GM23338 (cell line): ENCODE results near the gene POP4. TPM values are rescaled to one million over a fixed set of nuclear protein-coding genes. Genes with fewer than 3 reads are reported as not detected.

Source experiments
- ATAC-seq: fragments of 200-7000 bp; cut with Tn5 transposase; 3 replicates; pipeline ENCODE4 v1.9.1; 2020
- DNase-seq: peaks from one replicate; pipeline ENCODE4 v3.0.0-alpha.2; 2015; ENCODE audit warnings: low spot score
- H2AFZ ChIP-seq: fragments of 200-600 bp; sonication (generic); 2 replicates; pipeline ENCODE4 v1.8.0; 2016; ENCODE audit warnings: antibody characterized with exemption, mild to moderate bottlenecking, moderate library complexity
- H3F3A ChIP-seq: fragments of 200-600 bp; sonication (generic); replicated peaks from 2 replicates; pipeline ENCODE4 v1.8.0; 2017; ENCODE audit warnings: antibody characterized with exemption, mixed run types, low read depth
- H3K27ac ChIP-seq: fragments of 200-600 bp; sonication (generic); 2 replicates; pipeline ENCODE4 v1.6.1; 2016; ENCODE audit warnings: low read depth
- H3K27me3 ChIP-seq: fragments of 200-600 bp; sonication (generic); 2 replicates; pipeline ENCODE4 v1.8.0; 2016; ENCODE audit warnings: mild to moderate bottlenecking, mixed run types, moderate library complexity; ENCODE audit not compliant: insufficient read depth
- H3K36me3 ChIP-seq: fragments of 200-600 bp; sonication (generic); 2 replicates; pipeline ENCODE4 v1.8.0; 2016; ENCODE audit warnings: mild to moderate bottlenecking; ENCODE audit not compliant: insufficient read depth
- H3K4me1 ChIP-seq: fragments of 200-600 bp; sonication (generic); 2 replicates; pipeline ENCODE4 v1.8.0; 2016; ENCODE audit warnings: mild to moderate bottlenecking, moderate library complexity; ENCODE audit not compliant: insufficient read depth
- H3K4me2 ChIP-seq: fragments of 200-600 bp; sonication (generic); 2 replicates; pipeline ENCODE4 v1.7.1; 2017; ENCODE audit warnings: mixed run types
- H3K4me3 ChIP-seq: fragments of 200-600 bp; sonication (generic); 2 replicates; pipeline ENCODE4 v1.6.1; 2016; ENCODE audit warnings: mixed run types
- H3K79me2 ChIP-seq: fragments of 200-600 bp; sonication (generic); replicated peaks from 2 replicates; pipeline ENCODE4 v1.8.0; 2017; ENCODE audit warnings: mild to moderate bottlenecking; ENCODE audit not compliant: insufficient read depth
- H3K9me2 ChIP-seq: fragments of 200-600 bp; sonication (generic); 2 replicates; pipeline ENCODE4 v1.8.0; 2017; ENCODE audit not compliant: insufficient read depth
- H4K20me1 ChIP-seq: fragments of 200-600 bp; sonication (generic); replicated peaks from 2 replicates; pipeline ENCODE4 v1.8.0; 2017; ENCODE audit warnings: mild to moderate bottlenecking; ENCODE audit not compliant: insufficient read depth
- H3K27ac Mint-ChIP-seq: 2 replicates; pipeline ENCODE4 v1.8.0; 2020; ENCODE audit warnings: inconsistent platforms, mild to moderate bottlenecking, moderate library complexity, mixed read lengths
- H3K27me3 Mint-ChIP-seq: 3 replicates; pipeline ENCODE4 v1.8.0; 2022; ENCODE audit warnings: low read depth, mild to moderate bottlenecking, moderate library complexity, mixed read lengths, inconsistent platforms; ENCODE audit not compliant: insufficient read depth, poor library complexity
- H3K36me3 Mint-ChIP-seq: 3 replicates; pipeline ENCODE4 v1.8.0; 2021; ENCODE audit warnings: low read depth, mild to moderate bottlenecking, inconsistent platforms, moderate library complexity, mixed read lengths
- H3K4me1 Mint-ChIP-seq: 3 replicates; pipeline ENCODE4 v1.8.0; 2020; ENCODE audit warnings: mild to moderate bottlenecking, inconsistent platforms, mixed read lengths
- H3K4me3 Mint-ChIP-seq: 3 replicates; pipeline ENCODE4 v1.8.0; 2021; ENCODE audit warnings: moderate library complexity, mild to moderate bottlenecking, inconsistent platforms, mixed read lengths
- H3K9me3 Mint-ChIP-seq: 3 replicates; pipeline ENCODE4 v1.8.0; 2020; ENCODE audit warnings: moderate library complexity, mild to moderate bottlenecking, inconsistent platforms, mixed read lengths
- CREB1 ChIP-seq: fragments of 250-450 bp; sonication (Bioruptor Pico); IDR thresholded peaks from 2 replicates; pipeline ENCODE4 v1.5.0; 2020; ENCODE audit warnings: low read depth, mild to moderate bottlenecking, moderate library complexity
- EZH2 ChIP-seq: fragments of 200-600 bp; sonication (generic); IDR thresholded peaks from one replicate; pipeline ENCODE4 v1.8.0; 2017; ENCODE audit warnings: antibody characterized with exemption, mild to moderate bottlenecking, low read depth; ENCODE audit not compliant: unreplicated experiment
- EZH2phosphoT487 ChIP-seq: fragments of 200-600 bp; sonication (generic); IDR thresholded peaks from one replicate; pipeline ENCODE4 v1.8.1; 2018; ENCODE audit warnings: antibody characterized with exemption; ENCODE audit not compliant: unreplicated experiment
- JUNB ChIP-seq: IDR thresholded peaks from one replicate; pipeline ENCODE4 v1.6.1; 2016; ENCODE audit warnings: antibody characterized with exemption; ENCODE audit not compliant: unreplicated experiment
- NANOG ChIP-seq: IDR thresholded peaks from 2 replicates; pipeline ENCODE4 v1.6.1; 2016; ENCODE audit warnings: antibody characterized with exemption, borderline replicate concordance
- POLR2AphosphoS5 ChIP-seq: IDR thresholded peaks from 2 replicates; pipeline ENCODE4 v1.6.1; 2016; ENCODE audit warnings: antibody characterized with exemption, low read depth
- STAT1 ChIP-seq: IDR thresholded peaks from one replicate; pipeline ENCODE4 v1.6.1; 2016; ENCODE audit warnings: antibody characterized with exemption; ENCODE audit not compliant: unreplicated experiment
- ZNF114 ChIP-seq: fragments of 250-450 bp; sonication (Bioruptor Pico); IDR thresholded peaks from 2 replicates; pipeline ENCODE4 v1.5.0; 2020; ENCODE audit warnings: mild to moderate bottlenecking, moderate library complexity
- ZNF331 ChIP-seq: fragments of 250-450 bp; sonication (Bioruptor Pico); IDR thresholded peaks from 2 replicates; pipeline ENCODE4 v1.5.0; 2020; ENCODE audit warnings: low read depth, mild to moderate bottlenecking, moderate library complexity
- polyA plus RNA-seq: library from polyadenylated mRNA; unstranded; fragments of >200 nt; fragmentation: Nextera tagmentation; extraction: Ambion mirVana; gene quantifications from 2 replicates; pipeline ENCODE4 v1.2.1, GENCODE V29; 2016
- total RNA-seq: library from RNA; depleted of rRNA; stranded (reverse); fragments of >200 nt; shearing (Covaris generic); gene quantifications from 2 replicates; pipeline ENCODE4 v1.2.3, GENCODE V29; 2014
- TF ChIP-seq, protein P1 (sequence below): IDR thresholded peaks from one replicate; pipeline ENCODE4 v1.6.1; 2018; ENCODE audit warnings: antibody characterized with exemption; ENCODE audit not compliant: unreplicated experiment
- TF ChIP-seq, protein P2 (sequence below): fragments of 250-450 bp; sonication (Bioruptor Pico); IDR thresholded peaks from 2 replicates; pipeline ENCODE4 v1.5.0; 2020; ENCODE audit warnings: mild to moderate bottlenecking, moderate library complexity
- TF ChIP-seq, protein P3 (sequence below), 2 experiments: fragments of 200-600 bp in 1 of 2; sonication (generic) in 1 of 2; conservative IDR thresholded peaks; 2 replicates each; pipeline versions ENCODE4 v1.5.1 to v1.6.1; 2016 to 2017; ENCODE audit warnings: antibody characterized with exemption in 2 of 2, low read depth in 2 of 2, mild to moderate bottlenecking in 2 of 2, moderate library complexity in 1 of 2
- TF ChIP-seq, protein P4 (sequence below): IDR thresholded peaks from 2 replicates; pipeline ENCODE4 v1.6.1; 2016; ENCODE audit warnings: antibody characterized with exemption

Gene POP4
- total and polyA plus RNA-seq, 2 experiments from 2014 or later, result 37.2 to 58.3 TPM

DNA sequence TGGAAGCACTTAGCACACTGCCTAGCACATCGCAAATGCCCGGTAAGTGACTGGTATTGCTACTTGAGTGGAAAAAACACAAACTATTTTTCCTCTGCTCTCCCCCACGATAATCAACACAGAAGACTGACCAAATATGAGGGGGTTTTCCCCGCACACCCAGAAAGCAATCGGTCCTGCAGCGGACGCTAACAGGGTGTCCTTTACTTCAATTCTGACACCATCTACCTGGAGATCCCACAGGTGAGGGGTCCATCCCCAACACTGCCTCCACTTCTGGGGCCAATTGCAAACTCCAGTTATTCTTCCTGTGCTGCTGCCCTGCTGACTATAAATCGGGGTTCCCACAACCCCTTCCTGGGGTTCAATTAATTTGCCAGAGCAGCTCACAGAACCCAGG is 33.0 kb downstream of the POP4 start:
- no peak for TF ChIP-seq POLR2AphosphoS5
- TF ChIP-seq, protein P1, sequence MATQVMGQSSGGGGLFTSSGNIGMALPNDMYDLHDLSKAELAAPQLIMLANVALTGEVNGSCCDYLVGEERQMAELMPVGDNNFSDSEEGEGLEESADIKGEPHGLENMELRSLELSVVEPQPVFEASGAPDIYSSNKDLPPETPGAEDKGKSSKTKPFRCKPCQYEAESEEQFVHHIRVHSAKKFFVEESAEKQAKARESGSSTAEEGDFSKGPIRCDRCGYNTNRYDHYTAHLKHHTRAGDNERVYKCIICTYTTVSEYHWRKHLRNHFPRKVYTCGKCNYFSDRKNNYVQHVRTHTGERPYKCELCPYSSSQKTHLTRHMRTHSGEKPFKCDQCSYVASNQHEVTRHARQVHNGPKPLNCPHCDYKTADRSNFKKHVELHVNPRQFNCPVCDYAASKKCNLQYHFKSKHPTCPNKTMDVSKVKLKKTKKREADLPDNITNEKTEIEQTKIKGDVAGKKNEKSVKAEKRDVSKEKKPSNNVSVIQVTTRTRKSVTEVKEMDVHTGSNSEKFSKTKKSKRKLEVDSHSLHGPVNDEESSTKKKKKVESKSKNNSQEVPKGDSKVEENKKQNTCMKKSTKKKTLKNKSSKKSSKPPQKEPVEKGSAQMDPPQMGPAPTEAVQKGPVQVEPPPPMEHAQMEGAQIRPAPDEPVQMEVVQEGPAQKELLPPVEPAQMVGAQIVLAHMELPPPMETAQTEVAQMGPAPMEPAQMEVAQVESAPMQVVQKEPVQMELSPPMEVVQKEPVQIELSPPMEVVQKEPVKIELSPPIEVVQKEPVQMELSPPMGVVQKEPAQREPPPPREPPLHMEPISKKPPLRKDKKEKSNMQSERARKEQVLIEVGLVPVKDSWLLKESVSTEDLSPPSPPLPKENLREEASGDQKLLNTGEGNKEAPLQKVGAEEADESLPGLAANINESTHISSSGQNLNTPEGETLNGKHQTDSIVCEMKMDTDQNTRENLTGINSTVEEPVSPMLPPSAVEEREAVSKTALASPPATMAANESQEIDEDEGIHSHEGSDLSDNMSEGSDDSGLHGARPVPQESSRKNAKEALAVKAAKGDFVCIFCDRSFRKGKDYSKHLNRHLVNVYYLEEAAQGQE, result no peak
- TF ChIP-seq NANOG, result no peak
- TF ChIP-seq JUNB, result no peak
- no peak for TF ChIP-seq ZNF114 (CRISPR knock-in tag)
- TF ChIP-seq, protein P2, sequence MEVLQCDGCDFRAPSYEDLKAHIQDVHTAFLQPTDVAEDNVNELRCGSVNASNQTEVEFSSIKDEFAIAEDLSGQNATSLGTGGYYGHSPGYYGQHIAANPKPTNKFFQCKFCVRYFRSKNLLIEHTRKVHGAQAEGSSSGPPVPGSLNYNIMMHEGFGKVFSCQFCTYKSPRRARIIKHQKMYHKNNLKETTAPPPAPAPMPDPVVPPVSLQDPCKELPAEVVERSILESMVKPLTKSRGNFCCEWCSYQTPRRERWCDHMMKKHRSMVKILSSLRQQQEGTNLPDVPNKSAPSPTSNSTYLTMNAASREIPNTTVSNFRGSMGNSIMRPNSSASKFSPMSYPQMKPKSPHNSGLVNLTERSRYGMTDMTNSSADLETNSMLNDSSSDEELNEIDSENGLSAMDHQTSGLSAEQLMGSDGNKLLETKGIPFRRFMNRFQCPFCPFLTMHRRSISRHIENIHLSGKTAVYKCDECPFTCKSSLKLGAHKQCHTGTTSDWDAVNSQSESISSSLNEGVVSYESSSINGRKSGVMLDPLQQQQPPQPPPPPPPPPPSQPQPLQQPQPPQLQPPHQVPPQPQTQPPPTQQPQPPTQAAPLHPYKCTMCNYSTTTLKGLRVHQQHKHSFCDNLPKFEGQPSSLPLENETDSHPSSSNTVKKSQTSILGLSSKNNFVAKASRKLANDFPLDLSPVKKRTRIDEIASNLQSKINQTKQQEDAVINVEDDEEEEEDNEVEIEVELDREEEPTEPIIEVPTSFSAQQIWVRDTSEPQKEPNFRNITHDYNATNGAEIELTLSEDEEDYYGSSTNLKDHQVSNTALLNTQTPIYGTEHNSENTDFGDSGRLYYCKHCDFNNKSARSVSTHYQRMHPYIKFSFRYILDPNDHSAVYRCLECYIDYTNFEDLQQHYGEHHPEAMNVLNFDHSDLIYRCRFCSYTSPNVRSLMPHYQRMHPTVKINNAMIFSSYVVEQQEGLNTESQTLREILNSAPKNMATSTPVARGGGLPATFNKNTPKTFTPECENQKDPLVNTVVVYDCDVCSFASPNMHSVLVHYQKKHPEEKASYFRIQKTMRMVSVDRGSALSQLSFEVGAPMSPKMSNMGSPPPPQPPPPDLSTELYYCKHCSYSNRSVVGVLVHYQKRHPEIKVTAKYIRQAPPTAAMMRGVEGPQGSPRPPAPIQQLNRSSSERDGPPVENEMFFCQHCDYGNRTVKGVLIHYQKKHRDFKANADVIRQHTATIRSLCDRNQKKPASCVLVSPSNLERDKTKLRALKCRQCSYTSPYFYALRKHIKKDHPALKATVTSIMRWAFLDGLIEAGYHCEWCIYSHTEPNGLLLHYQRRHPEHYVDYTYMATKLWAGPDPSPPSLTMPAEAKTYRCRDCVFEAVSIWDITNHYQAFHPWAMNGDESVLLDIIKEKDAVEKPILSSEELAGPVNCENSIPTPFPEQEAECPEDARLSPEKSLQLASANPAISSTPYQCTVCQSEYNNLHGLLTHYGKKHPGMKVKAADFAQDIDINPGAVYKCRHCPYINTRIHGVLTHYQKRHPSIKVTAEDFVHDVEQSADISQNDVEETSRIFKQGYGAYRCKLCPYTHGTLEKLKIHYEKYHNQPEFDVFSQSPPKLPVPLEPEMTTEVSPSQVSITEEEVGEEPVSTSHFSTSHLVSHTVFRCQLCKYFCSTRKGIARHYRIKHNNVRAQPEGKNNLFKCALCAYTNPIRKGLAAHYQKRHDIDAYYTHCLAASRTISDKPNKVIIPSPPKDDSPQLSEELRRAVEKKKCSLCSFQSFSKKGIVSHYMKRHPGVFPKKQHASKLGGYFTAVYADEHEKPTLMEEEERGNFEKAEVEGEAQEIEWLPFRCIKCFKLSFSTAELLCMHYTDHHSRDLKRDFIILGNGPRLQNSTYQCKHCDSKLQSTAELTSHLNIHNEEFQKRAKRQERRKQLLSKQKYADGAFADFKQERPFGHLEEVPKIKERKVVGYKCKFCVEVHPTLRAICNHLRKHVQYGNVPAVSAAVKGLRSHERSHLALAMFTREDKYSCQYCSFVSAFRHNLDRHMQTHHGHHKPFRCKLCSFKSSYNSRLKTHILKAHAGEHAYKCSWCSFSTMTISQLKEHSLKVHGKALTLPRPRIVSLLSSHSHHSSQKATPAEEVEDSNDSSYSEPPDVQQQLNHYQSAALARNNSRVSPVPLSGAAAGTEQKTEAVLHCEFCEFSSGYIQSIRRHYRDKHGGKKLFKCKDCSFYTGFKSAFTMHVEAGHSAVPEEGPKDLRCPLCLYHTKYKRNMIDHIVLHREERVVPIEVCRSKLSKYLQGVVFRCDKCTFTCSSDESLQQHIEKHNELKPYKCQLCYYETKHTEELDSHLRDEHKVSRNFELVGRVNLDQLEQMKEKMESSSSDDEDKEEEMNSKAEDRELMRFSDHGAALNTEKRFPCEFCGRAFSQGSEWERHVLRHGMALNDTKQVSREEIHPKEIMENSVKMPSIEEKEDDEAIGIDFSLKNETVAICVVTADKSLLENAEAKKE (CRISPR knock-in tag), result no peak
- TF ChIP-seq EZH2, result no peak
- no peak for TF ChIP-seq EZH2phosphoT487
- no peak for TF ChIP-seq ZNF331
- no peak for TF ChIP-seq STAT1
- TF ChIP-seq CREB1 (CRISPR knock-in tag), result no peak
- TF ChIP-seq, protein P3, sequence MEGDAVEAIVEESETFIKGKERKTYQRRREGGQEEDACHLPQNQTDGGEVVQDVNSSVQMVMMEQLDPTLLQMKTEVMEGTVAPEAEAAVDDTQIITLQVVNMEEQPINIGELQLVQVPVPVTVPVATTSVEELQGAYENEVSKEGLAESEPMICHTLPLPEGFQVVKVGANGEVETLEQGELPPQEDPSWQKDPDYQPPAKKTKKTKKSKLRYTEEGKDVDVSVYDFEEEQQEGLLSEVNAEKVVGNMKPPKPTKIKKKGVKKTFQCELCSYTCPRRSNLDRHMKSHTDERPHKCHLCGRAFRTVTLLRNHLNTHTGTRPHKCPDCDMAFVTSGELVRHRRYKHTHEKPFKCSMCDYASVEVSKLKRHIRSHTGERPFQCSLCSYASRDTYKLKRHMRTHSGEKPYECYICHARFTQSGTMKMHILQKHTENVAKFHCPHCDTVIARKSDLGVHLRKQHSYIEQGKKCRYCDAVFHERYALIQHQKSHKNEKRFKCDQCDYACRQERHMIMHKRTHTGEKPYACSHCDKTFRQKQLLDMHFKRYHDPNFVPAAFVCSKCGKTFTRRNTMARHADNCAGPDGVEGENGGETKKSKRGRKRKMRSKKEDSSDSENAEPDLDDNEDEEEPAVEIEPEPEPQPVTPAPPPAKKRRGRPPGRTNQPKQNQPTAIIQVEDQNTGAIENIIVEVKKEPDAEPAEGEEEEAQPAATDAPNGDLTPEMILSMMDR (conservative IDR thresholded peaks at IDR 0.05; ENCODE audit: low read depth in 2 of 2), result no peak
- TF ChIP-seq, protein P4, sequence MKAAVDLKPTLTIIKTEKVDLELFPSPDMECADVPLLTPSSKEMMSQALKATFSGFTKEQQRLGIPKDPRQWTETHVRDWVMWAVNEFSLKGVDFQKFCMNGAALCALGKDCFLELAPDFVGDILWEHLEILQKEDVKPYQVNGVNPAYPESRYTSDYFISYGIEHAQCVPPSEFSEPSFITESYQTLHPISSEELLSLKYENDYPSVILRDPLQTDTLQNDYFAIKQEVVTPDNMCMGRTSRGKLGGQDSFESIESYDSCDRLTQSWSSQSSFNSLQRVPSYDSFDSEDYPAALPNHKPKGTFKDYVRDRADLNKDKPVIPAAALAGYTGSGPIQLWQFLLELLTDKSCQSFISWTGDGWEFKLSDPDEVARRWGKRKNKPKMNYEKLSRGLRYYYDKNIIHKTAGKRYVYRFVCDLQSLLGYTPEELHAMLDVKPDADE, result no peak
- Mint-ChIP-seq H3K27me3 (peaks cover 2% of the 10 kb centered on the region), H3K36me3 (no peaks in the 10 kb centered on the region), H3K4me3 (no peak overlapping the region), H3K27ac (no peak overlapping the region), H3K9me3 (no peaks in the 10 kb centered on the region), H3K4me1 (no peaks in the 10 kb centered on the region; the same call in 2 of the 3 replicates)
- Histone ChIP-seq H3K36me3 (no peaks in the 10 kb centered on the region), H3K27me3 (no peaks in the 10 kb centered on the region), H3K9me2 (no peaks in the 10 kb centered on the region), H3K4me2 (no peak overlapping the region), H2AFZ (no peak overlapping the region), H3K4me1 (no peaks in the 10 kb centered on the region), H3F3A (no peaks in the 10 kb centered on the region), H3K79me2 (no peaks in the 10 kb centered on the region), H3K27ac (no peak overlapping the region), H3K4me3 (no peak overlapping the region), H4K20me1 (no peaks in the 10 kb centered on the region)
- DNase-seq (no peak), ATAC-seq (no peak)
